ENCODE measurements around the gene CSAG2.
"Not testable (repeated sequence)": the region's sequence is repeated elsewhere in the genome, so short reads cannot be mapped to it uniquely, and the experiment has no call there.

CSAG2 gene

DNA sequence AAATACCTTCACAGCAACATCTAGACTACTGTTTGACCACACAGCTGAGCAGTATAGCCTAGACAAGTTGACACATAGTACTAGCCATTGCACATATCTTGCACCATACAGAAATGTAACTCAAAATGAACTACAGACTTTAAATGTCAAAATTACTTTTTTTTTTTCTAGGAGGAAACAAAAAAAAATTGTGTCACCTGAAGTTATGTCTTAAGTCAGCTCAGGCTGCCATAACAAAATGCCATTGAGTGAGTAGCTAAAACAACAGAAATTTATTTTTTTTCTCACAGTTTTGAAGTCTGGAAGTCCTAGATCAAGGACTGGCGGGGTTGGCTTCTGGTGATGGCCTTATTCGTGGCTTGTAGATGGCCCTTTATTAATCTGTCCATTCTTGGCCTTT lies at the start of gene CSAG2:
TSS of gene CSAG2 (minus strand) at position 101 of the 400 bp plus-strand sequence. CDS start 161 bp downstream, outside the sequence.
- DNase-seq (ENCODE audit: low spot score), result not testable (repeated sequence)

GRCh38 chrX:152754871-152755270 lies 45.8 kb upstream of the CSAG2 start:
- DNase-seq (ENCODE audit: low spot score), result not testable (repeated sequence)

DNA sequence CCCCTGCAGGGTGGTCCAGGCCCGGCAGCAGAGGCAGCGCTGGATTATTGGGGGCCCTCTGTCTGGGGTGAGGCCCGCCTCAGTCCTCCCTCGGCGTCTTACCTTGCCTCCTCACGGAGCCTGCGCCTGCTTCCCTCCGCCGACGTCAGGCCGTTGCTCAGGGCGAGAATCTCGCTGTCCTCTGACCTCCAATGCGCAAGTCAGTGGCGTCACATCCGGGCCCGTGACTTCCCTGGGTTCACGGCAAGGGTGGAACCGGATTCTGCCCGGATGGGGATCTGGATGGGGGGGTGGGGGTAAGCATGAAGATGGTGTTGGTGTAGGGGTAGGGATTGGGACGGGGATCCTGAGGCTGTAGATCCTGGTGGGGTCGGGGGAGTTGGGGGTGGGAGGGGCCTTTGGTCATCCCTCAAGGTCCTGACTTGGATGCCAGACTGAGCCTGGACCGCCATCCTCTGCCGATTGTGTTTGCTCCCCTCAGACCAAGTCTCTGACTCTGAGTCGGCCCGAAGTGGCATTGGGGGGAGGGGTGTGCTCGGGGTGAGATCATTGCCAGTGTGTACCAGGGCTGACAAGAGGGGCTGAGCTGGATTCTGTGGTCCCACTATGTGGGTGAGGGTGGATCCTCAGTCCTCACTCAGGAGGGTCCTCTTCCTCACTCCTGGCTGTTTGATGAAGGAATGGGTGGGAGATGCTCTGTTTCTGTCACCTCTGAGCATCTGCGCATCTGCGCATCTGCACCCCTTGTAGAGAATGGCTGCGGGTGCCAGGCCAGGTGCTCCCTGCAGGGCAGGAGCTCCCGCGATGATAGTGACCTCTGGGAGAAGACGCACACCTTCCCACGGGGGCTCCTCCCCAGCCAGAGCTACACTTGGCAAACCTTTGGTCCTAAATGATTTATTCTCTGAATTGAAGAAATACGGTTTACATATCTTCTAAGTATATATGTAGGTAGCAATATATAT lies 44.9 kb upstream of the CSAG2 start, which contains the start of gene MAGEA2:
TSS of gene MAGEA2 (minus strand) at position 157 of the 965 bp plus-strand sequence. CDS start 2,479 bp downstream, outside the sequence.
- not testable (repeated sequence) for DNase-seq (ENCODE audit: low spot score)

DNA sequence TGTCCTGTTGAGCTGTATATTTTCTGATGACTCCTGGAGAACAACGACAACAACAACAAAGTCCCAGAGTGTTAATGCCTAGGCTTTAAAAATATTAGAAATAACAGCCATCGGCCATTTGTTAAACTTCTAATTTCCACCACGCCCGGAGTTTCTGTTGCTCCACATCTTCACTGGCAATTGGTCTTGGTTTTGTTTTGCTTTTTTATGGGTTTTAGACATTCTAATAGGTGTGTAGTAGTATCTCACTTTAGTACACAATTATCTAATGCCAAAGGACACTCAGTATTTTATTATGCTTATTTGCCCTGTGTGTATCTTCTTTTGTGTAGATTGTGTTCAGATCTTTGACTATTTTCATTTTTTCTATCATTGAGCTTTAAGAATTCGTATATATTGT lies 29.5 kb upstream of the CSAG2 start:
- DNase-seq (ENCODE audit: low spot score), result no peak

DNA sequence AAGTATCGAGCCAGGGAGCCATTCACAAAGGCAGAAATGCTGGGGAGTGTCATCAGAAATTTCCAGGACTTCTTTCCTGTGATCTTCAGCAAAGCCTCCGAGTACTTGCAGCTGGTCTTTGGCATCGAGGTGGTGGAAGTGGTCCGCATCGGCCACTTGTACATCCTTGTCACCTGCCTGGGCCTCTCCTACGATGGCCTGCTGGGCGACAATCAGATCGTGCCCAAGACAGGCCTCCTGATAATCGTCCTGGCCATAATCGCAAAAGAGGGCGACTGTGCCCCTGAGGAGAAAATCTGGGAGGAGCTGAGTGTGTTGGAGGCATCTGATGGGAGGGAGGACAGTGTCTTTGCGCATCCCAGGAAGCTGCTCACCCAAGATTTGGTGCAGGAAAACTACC lies 27.5 kb upstream of the CSAG2 start:
- DNase-seq (ENCODE audit: low spot score), result not testable (repeated sequence)

- no peak for DNase-seq (ENCODE audit: low spot score)
Measured at GRCh38 chrX:152735860-152736511, 26.9 kb upstream of the CSAG2 start.

GRCh38 chrX:152735101-152735500 lies 26.0 kb upstream of the CSAG2 start:
- DNase-seq (ENCODE audit: low spot score), result no peak

DNA sequence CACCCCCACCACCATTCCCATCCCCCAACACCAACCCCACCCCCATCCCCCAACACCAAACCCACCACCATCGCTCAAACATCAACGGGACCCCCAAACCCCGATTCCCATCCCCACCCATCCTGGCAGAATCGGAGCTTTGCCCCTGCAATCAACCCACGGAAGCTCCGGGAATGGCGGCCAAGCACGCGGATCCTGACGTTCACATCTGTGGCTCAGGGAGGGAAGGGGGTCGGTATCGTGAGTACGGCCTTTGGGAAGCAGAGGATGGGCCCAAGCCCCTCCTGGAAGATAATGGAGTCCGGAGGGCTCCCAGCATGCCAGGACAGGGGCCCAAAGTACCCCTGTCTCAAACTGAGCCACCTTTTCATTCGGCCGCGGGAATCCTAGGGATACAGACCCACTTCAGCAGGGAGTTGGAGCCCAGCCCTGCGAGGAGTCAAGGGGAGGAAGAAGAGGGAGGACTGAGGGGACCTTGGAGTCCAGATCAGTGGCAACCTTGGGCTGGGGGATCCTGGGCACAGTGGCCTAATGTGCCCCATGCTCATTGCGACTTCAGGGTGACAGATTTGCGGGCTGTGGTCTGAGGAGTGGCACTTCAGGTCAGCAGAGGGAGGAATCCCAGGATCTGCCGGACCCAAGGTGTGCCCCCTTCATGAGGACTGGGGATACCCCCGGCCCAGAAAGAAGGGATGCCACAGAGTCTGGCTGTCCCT lies 25.2 kb upstream of the CSAG2 start:
- not testable (repeated sequence) for DNase-seq (ENCODE audit: low spot score)

- no peak for DNase-seq (ENCODE audit: low spot score)
Measured at GRCh38 chrX:152733261-152733975, 24.3 kb upstream of the CSAG2 start, which contains the start of the genes CSAG1 and MAGEA12. Gene CSAG1, minus strand, starts transcription at chrX:152733721. Its CDS starts 1,261 bp downstream, at chrX:152732460. Gene MAGEA12, plus strand, starts transcription at chrX:152733757. Its CDS starts 2,405 bp downstream, at chrX:152736162.

- DNase-seq (ENCODE audit: low spot score), result no peak
Measured at GRCh38 chrX:152725409-152725808, 16.3 kb upstream of the CSAG2 start.

DNA sequence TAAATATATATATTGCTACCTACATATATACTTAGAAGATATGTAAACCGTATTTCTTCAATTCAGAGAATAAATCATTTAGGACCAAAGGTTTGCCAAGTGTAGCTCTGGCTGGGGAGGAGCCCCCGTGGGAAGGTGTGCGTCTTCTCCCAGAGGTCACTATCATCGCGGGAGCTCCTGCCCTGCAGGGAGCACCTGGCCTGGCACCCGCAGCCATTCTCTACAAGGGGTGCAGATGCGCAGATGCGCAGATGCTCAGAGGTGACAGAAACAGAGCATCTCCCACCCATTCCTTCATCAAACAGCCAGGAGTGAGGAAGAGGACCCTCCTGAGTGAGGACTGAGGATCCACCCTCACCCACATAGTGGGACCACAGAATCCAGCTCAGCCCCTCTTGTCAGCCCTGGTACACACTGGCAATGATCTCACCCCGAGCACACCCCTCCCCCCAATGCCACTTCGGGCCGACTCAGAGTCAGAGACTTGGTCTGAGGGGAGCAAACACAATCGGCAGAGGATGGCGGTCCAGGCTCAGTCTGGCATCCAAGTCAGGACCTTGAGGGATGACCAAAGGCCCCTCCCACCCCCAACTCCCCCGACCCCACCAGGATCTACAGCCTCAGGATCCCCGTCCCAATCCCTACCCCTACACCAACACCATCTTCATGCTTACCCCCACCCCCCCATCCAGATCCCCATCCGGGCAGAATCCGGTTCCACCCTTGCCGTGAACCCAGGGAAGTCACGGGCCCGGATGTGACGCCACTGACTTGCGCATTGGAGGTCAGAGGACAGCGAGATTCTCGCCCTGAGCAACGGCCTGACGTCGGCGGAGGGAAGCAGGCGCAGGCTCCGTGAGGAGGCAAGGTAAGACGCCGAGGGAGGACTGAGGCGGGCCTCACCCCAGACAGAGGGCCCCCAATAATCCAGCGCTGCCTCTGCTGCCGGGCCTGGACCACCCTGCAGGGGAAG lies 5.0 kb upstream of the CSAG2 start, which contains the start of gene MAGEA2B:
TSS of gene MAGEA2B (plus strand) at position 814 of the 973 bp plus-strand sequence. CDS start 2,479 bp downstream, outside the sequence.
- DNase-seq (ENCODE audit: low spot score), result not testable (repeated sequence)

DNA sequence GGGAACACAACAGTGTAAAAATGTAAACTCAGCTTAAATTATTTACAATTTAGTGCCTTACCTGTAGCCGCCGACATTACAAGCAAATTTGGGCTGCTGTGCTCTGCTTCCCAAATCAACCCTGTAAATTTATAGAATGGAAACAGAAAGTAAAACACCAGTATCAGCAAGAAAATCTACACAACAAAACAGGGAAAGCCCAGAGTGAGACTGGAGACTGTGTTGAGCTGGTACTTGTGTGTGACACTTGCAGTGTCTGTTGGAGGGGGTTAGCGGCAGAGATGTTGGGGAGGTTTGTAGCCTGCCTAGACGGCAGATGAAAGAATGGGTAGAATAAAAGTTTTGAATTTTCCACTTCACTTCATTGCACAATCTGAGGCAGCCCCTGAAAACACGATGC lies 4.1 kb upstream of the CSAG2 start:
- not testable (repeated sequence) for DNase-seq (ENCODE audit: low spot score)

DNA sequence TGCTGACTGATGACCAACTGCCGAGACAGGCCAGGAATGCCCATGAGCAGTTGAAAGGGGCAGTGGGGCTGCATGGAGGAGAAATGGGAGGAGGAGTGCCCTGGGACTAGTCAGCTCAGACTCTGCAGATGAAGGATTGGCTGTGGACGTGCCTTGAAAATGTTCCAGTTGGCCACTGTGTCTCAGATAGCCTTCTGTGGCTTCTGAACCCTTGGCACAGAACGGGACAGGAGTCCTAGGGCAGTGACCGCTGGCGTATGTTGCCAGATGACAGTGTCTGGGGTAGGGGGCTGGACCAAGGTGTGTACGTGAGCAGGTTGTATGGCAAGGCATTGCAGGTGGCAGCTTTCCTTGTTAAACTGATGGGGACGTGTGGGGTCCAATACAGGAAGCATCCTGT lies 2.6 kb downstream of the CSAG2 start:
- DNase-seq (ENCODE audit: low spot score), result not testable (repeated sequence)

- not testable (repeated sequence) for DNase-seq (ENCODE audit: low spot score)
Measured at GRCh38 chrX:152700390-152700789, 8.7 kb downstream of the CSAG2 start.

- not testable (repeated sequence) for DNase-seq (ENCODE audit: low spot score)
Measured at GRCh38 chrX:152697952-152698931, 10.8 kb downstream of the CSAG2 start, which contains the start of gene MAGEA3. Gene MAGEA3, plus strand, starts transcription at chrX:152698794. Its CDS starts 2,039 bp downstream, at chrX:152700833.

GRCh38 chrX:152681012-152681411 lies 28.1 kb downstream of the CSAG2 start:
- not testable (repeated sequence) for DNase-seq (ENCODE audit: low spot score)

GRCh38 chrX:152674652-152675051 lies 34.4 kb downstream of the CSAG2 start:
- DNase-seq (ENCODE audit: low spot score), result not testable (repeated sequence)

DNA sequence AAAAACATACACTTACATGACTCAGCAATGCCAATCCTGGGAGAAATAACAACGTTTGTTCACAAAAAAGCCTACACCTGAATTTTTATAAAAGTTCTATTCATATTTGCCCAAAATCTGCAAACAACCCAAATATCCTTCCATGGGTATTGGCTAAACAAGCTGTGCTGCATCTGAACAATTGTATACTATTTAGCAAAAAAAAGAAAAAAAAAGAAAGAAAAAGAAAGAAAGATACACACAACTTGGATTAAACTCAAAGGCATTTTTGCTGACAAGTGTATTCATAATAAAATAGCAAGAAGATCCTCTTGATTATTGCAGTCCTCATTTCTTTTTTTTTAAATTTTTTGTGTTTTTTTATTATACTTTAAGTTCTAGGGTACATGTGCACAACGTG lies 34.9 kb downstream of the CSAG2 start:
- DNase-seq (ENCODE audit: low spot score), result no peak

Data from HuH-7 (cell line).